HG02588 (cell line): ENCODE results near the gene XCR1.
"Not testable (repeated sequence)": the region's sequence is repeated elsewhere in the genome, so short reads cannot be mapped to it uniquely, and the experiment has no call there.

Experiments
- ATAC-seq: cut with Tn5 transposase; IDR thresholded peaks from one replicate; pipeline ENCODE4 v1.9.1; 2021; ENCODE audit warnings: mild to moderate bottlenecking, moderate library complexity; ENCODE audit not compliant: unreplicated experiment

XCR1 gene, protein sequence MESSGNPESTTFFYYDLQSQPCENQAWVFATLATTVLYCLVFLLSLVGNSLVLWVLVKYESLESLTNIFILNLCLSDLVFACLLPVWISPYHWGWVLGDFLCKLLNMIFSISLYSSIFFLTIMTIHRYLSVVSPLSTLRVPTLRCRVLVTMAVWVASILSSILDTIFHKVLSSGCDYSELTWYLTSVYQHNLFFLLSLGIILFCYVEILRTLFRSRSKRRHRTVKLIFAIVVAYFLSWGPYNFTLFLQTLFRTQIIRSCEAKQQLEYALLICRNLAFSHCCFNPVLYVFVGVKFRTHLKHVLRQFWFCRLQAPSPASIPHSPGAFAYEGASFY

DNA sequence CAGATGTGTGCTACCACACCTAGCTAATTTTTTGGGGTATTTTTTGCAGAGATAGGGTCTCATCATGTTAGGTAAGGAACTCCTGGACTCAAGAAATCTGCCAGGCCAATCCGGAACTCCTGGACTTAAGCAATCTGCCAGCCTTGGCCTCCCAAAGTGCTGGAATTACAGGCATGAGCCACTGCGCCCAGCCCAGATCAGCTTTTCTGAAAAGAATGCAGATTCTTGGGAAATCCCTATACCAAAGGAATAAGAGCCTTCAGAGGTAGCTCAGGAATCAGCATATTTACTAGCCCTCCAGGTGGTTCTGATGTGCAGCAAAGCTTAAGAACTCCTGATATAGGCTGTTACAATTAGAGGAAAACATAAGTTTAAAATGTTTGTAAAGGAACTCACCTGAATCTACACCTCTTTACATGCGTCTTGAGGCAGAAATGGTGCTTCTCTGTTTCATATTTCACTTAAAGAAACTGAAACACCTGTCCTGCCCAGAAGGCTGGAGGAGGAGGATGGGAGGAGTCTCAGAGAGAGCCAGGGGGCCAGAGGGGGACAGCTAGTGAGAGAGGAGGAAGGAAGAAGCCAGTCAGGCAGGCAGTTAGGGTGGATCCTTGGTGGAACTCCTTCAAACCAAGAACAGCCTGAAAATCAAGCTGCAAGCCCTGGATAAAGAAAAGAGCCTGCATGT is at the start of gene XCR1:
Gene XCR1, minus strand, starts transcription at position 463 of the 685 bp plus-strand sequence. CDS start 5,536 bp downstream, outside the sequence.
- no peak for ATAC-seq

DNA sequence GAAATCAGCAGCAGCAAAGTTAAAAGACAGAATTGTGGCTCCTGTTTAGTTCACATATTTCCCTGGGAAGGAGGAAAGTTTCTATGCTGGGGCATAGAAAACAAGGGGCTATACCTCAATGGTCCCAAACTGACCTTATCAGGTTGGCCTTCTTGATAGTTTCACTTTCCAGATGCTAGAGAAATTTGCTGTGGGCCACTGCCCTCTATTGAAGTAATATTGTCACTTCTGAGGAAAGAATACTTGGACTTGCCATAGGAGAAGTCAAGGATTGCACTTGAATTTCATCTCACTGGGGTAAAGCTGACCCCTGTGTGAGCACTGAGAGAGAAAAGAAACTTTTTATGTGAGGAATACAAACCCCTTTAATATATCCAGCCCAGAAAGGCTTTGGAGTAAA is 49.3 kb upstream of the XCR1 start:
- no peak for ATAC-seq

DNA sequence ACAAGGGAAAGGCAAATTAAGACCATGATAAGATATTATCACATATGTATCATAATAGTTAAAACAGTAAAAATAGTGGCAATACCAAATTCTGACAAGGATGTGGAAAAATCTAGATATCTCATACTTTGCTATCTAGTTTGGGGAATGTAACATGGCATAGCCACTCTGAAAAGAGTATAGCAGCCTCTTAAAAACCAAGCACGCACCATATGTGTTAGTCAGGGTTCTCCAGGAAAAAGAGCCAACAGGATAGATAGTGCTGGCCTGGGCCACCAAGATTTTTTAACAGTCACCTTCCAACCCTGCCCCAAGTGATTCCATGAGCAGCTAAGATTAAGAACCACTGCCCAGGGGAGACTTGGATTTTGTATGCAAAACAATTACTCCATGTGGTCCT is 48.5 kb upstream of the XCR1 start:
- no peak for ATAC-seq

DNA sequence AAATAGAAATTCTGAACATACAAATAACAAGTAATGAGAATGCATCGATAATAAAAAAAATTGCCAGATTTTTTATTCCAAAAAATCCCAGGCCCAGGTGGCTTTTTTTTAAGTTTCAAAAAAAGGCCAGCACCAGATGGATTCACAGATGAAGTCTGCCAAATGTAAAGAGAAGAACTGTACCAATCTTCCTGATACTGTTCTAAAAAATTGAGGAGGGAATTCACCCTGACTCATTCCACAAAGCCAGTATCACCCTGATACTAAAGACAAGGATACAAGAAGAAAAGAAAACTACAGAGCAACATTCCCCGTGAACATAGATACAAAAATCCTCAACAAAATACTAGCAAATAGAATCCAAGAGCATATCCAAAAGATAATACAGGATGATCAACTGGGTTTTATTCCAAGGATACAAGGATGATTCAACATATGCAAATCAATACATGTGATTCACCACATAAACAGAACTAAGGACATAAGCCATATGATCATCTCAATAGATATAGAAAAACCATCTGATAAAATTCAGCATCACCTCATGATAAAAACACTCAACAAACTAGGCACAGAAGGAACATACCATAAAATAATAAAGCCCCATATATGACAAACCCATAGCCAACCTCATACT is 44.1 kb upstream of the XCR1 start:
- no peak for ATAC-seq

DNA sequence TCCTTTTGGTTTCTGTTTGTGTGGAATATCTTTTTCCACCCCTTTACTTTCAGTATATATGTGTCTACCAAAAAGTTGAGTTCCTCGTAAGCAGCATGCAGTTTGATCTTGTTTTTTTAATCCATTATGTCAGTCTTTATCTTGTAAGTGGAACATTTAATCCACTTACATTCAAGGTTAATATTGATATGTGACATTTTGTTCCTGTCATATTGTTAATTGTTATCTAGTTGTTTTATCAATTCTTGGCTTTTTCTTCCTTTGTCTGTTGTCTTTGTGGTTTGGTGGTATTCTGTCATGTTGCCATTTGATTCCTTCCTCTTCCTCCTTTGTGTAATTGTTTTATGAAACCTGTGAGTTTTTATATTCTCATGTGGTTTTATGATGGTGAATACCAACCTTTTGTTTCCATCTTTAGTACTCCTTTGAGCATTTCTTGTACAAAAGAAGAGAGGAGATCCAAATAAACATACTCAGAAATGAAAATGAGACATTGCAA is 43.4 kb upstream of the XCR1 start:
- ATAC-seq = no peak

DNA sequence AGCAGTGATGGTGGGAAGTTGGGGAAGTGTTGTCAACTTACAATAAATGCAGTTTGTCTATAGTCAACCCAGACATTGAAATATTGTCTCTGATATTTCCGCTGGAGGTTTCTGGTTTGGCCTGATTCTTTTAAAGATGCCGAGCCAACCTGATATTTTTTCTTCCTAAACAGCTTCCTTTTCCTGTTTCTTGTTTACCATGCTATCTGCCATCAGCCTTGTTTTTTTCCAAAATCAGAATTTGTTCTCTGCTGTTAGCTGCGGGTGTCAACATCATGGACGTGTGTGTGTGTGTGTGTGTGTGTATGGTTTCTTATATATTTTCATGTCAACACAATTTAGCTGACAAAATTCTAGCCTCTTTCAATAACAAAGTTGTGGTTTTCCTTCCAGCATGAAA is 41.2 kb upstream of the XCR1 start:
- ATAC-seq = no peak

DNA sequence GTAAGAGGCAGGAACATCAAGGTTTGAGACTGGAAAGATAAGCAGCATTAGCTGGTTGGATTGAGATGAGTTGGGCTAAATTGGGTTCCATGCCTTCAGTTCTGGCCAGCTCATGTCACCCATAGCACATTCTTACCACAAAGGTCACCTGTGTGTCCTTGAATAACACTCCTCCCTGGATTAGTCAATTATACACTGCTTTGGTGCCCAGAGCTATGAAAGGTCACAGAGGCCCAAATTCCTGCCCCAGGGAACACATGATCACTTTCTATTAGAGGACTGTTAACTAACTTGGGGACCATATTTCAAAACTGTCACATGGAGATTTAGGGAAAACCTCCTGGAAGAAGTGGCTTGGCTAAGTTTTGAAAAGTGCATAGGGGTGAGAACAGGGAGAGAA is 40.1 kb upstream of the XCR1 start:
- no peak for ATAC-seq

DNA sequence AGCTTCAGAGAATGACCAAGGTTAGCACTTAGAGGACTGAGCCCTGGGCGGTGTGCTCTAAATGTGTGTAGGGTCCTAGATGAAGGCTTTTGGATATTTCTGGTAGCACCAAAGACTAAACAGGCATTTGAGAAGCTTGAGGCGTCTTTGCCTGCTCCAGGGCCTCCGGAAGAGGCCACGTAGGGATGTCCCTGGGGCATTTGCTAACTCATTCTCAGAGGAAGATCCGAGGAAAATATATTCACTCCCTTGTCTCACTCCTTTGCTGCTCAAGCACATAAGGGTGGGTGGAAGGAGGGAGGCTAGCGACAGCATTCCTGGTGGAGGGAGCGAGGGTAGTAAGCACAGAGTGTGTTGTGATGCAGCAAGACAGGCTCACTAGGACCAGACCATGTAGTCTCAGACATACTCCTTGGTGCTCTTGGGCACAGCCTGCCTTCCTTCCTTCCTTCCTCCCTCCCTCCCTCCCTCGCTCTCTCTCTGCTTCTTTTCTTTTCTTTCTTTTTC is 38.5 kb upstream of the XCR1 start:
- no peak for ATAC-seq

DNA sequence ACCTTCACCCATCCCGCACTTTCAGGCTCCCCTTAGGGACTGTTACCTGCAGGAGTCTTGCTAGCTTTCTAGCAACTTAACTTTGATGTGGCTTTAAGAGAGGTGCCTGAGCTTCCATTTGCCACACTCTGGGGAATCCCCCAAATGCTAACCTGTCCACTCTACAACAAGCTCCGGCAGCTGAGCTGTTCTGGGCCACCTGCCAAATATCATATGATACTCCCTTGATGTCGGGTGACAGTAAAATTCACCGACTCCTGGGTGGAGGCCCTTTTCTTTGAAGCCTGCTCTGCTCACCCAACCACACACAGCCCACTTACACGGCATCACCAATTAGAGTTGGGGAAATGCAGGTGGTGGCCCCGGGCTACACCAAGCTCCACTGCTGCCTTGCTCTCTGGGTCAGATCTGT is 38.0 kb upstream of the XCR1 start:
- ATAC-seq = no peak

DNA sequence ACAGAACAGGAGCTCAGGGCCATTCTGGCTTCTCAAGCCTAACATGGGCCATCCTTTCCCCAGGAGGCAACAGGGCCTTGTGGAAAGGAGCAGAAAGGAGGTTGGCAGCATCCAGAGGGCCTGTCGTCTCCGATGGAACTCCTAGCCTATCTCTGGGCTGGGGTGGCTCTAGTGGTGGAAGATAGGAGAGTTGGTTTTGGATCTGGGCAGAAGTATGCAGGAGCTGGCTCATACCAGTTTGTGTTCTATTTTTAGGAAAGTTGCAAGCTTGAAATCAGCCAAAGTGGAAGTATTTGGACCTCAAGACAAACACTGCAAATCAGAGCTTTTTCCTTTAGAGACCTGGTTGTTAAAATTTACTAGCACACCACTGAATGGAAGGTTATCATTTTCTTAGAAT is 35.4 kb upstream of the XCR1 start:
- no peak for ATAC-seq

DNA sequence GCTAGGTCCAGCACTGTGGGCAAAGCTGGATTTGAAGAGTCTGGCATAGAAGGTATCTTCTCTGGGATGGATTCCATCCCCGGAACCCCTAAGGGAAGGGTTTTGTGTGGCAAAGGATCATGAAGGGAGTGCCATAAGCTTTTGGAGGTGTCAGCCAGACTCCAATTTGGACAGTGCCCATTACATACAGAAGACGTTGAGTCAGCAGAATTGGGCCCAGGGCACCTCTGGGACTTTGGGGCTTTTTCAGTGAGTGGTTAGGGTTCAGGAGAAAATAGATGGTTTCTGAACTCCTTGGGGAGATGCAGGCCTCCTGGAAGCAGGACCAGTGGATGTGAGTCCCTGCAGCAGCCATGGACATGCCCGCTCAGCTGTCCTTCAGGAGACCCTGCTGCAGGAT is 34.6 kb upstream of the XCR1 start:
- no peak for ATAC-seq

DNA sequence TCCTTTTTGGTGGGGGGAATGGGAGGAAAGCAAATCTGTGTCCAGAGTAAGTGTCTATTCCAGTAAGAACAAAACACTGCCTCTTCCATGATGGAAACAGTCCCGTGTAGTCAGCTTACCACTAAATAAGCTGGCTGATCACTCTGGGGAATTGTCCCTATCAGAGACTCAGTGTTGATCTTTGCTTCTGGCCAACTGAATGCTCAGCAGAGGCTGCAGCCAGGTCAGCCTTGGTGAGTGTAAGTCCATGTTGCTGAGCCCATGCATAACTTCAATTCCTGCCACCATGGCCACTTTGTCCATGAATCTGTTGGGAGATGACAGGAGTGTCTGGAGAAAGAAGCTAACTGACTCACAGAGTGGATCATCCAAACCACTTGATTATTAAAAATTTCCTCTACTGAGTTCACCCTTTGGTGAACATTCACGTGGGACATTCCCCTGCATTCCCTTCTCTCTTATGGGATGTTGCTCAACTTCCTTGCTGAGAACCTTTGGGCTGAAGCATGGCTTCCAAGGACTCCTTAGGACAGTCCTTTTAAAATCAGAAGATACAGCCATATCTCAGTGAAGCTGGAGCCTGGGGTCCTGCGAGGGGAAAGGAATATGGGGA is 33.9 kb upstream of the XCR1 start:
- ATAC-seq = no peak

DNA sequence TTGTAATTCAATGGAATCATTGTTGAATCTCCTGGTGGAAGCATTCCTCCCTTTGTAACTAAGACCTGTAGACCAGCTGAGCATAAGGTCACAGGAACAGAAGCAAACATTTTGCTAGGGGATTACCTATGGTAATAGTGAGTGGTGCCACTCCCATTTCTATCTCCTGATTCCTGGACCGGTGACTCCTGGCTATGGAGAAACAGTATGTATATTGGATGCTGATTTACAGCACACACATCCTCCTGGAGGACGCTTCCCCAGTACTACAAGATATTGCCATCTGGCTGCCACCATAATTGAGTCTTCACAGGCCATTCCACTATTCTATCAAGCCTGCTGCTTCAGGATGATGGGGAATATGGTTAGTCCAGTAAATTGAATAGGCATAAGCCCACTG is 33.3 kb upstream of the XCR1 start:
- no peak for ATAC-seq

DNA sequence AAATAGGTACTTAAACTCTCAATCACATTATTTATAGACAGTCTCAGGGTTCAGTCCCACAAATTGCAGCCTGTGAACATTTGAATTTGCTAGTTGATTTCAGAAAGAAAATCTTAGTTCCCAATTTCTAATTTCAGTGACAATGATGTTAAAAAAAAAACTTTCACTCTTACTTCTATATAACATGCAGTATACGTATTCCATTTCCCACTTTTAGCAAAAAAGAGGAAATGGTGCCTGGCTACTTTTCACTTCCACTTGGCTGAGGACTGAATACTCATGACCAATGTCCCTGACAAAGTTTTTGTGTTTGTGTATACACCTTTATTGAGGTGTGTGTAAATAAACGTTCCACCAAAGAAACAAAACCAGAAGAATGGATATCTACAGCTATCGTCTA is 32.1 kb upstream of the XCR1 start:
- no peak for ATAC-seq

DNA sequence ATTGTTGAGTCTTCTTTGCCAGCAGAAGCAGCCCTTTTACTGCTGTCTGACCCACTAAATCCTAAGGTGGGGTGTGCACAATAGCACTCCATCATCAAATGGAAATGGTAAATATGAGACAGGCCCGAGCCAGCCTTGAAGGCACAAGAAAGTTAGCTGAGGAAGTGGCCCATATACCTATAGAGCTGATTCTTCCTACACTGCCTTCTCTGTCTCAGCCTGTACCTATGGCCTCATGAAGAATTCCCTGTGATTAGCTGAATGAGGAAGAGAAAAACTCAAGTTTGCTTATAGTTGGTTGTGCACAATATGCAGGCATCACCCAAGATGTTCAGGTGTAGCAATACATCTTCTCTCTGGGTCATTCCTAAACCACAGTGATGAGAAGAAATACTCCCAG is 31.7 kb upstream of the XCR1 start:
- ATAC-seq = no peak

DNA sequence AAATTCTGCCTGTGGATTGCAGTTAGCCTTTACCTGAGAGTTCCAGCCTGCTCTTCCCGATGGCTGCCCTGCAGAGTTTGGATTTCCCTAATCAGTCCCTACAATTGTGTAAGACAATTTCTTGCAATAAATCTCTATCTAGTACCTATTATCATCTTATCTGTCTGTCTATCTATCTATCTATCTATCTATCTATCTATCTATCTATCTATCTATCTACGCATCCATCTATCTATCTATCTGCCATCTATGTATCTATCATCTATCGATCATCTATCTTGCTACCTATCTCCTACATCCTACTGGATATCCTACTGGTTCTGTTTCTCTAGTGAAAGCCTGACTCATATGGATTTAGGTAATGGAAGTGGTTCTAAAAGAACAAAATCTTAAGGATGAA is 30.4 kb upstream of the XCR1 start:
- ATAC-seq = no peak

DNA sequence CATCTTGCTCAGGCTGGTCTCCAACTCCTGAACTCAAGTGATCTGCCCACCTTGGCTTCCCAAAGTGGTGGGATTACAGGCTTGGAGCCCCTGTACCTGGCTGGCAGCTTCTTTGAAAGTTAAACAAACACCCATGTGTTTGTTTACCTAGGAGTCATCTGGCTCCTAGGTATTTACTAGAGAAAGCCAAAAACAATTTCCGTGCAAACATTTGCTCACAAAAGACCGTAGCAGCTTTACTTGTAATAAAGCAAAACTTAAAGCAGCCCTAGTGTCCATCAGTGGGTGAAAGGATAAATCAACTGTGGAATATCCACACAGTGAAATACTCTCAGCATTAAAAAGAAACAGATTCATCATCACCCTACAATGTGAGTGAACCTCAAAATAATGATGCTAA is 29.4 kb upstream of the XCR1 start:
- ATAC-seq = no peak

DNA sequence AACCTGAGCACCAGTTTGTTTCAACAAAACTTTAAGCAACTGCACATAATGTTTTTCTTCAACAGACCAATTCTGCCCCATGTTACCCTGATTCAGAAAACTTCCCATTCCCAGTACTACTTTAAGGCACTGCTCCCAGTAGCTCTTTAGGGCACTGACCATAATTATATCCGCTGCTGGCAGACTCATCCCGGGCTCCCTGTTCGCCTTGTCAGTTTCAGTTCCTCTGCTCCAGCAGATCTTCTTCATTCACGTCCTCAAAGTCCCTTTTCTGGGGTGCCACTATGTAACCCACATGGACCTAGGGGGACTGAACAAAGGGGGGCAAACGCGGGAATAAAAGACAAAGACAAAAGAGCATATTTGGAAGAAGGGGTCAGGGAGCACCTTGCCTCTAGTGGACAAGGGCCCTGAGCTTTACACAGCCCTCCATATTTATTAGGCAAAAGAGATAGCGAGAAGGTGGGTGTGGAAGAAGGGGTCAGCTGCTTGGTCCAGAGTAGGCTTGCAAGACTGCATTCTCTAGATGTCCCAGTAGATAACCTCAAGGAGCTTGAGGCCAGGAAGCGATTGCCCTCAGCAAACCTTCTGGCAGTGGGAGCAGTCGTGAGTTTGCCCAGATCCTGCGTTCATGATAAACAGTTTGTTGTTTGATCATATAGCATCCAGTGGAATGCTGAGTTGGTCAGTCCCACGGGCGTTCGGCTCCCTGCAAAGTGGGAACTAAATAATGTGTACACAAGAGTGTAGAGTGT is 26.7 kb upstream of the XCR1 start:
- ATAC-seq = not testable (repeated sequence)

DNA sequence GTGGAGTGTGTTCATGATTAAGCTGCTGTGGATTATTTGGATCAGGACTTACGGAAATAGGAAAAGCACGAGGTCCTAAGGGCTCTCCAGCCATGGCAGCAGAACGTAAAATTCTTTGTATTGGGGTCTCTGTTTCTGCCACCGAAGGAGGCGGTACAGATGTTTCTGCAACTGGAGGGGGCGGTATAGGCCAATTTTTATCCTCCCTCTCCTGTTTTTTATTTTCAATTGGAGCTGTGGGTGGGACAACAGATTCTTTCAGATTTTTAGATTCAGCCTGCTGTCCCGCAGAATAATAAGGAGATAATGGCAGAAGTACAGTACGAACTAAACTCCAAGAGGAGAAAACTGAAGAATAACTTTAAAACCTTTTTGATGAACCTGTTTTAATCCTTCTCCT is 26.0 kb upstream of the XCR1 start:
- not testable (repeated sequence) for ATAC-seq

DNA sequence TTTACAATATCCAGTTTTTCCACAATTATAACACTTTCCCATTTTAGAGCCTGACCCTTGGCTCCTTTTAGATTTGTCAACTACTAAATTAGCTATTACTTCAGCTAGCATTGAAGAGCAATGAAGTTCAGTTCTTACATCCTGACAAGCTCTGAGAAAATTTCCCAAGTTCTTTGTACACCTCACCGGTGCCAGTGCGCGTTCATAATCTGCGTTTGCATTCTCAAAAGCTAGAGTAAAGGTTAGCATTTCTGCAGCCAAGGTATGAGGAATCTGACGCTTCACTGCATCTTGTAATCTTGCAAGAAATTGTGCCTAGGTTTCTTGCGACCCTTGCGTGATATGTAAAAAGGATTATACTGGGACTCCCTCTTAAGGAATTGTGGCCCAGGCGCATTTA is 25.2 kb upstream of the XCR1 start:
- ATAC-seq = no peak

DNA sequence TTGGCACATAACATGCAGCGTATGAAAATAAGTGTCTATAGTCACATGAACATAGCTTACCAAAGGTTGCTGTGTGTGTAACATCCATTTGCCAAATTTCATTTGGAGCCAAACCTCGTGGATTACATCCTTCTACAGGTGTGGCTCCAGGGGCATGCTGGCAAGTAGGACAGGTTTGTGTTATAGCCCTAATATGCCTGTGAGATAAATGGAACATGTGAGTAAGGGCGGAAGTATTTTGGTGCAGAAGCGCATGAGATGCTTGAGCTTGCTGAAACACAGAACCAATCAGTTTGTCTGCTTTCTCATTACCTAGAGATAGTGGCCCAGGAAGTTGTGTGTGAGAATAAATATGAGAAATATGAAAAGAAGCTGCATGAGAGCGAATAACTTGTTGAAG is 21.8 kb upstream of the XCR1 start:
- ATAC-seq = no peak
